ENCODE measurements around the gene SRD5A1.

DNA sequence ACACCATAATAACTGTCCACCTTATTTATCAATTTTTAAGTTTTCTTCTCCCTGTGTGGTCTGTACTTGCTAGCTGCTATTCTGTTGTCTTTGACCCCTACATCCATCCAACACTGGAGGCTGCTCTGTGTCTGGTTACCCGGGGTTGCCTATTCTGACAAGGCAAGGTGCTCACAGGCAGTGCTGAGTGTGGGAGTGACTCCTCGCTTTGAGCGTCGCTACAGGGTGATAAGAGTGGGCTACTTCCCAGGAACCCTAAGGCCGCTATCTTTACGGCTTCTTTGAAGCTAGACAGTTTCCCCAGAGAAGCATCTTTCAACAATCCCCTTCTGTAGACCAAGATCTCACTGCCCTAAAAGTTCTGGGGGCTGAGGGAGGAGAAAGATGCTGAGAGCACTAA lies 35.7 kb upstream of the SRD5A1 start:
- TF ChIP-seq, protein P1, sequence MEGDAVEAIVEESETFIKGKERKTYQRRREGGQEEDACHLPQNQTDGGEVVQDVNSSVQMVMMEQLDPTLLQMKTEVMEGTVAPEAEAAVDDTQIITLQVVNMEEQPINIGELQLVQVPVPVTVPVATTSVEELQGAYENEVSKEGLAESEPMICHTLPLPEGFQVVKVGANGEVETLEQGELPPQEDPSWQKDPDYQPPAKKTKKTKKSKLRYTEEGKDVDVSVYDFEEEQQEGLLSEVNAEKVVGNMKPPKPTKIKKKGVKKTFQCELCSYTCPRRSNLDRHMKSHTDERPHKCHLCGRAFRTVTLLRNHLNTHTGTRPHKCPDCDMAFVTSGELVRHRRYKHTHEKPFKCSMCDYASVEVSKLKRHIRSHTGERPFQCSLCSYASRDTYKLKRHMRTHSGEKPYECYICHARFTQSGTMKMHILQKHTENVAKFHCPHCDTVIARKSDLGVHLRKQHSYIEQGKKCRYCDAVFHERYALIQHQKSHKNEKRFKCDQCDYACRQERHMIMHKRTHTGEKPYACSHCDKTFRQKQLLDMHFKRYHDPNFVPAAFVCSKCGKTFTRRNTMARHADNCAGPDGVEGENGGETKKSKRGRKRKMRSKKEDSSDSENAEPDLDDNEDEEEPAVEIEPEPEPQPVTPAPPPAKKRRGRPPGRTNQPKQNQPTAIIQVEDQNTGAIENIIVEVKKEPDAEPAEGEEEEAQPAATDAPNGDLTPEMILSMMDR (IDR thresholded peaks at IDR 0.05): no peak
- TF ChIP-seq POLR2A (IDR thresholded peaks at IDR 0.05): no peak
